Keratinocyte (primary cell): ENCODE measurements around the gene HLA-E.

ENCODE experiments used
- CTCF ChIP-seq, 3 experiments: IDR thresholded peaks in 1 of 3; conservative IDR thresholded peaks in 1 of 3; optimal IDR thresholded peaks in 1 of 3; 2 replicates in 2 of 3; 3 replicates in 1 of 3; pipeline versions ENCODE3 to v1.5.1; 2011; ENCODE audit warnings: low read length in 3 of 3, mild to moderate bottlenecking in 3 of 3, moderate library complexity in 2 of 3, control low read depth in 1 of 3, inconsistent platforms in 1 of 3; ENCODE audit not compliant: insufficient read depth in 2 of 3; ENCODE audit errors: extremely low read depth in 1 of 3
- EZH2 ChIP-seq: IDR thresholded peaks from one replicate; pipeline ENCODE4 v1.6.1; 2012; ENCODE audit warnings: inconsistent platforms, mild to moderate bottlenecking, low read length, moderate library complexity

GRCh38 chr6:30461055-30461454 is 28.3 kb upstream of the HLA-E start:
- TF ChIP-seq CTCF (optimal IDR thresholded peaks at IDR 0.05 in 1 of 3, IDR thresholded peaks at IDR 0.05 in 1 of 3, conservative IDR thresholded peaks at IDR 0.05 in 1 of 3; ENCODE audit: extremely low read depth in 1 of 3, insufficient read depth in 2 of 3, low read length in 3 of 3) = no peak
- TF ChIP-seq EZH2 = no peak
